WERI-Rb-1 (cell line): ENCODE measurements around the gene TEX10.

Experiments used
- DNase-seq: peaks from one replicate; pipeline ENCODE4 v3.0.0-alpha.2; 2020
- H3K27ac ChIP-seq: fragments of 250-450 bp; sonication (Bioruptor Pico); 2 replicates; pipeline ENCODE4 v1.5.1; 2020; ENCODE audit warnings: mild to moderate bottlenecking, moderate library complexity
- H3K27me3 ChIP-seq: fragments of 250-450 bp; sonication (Bioruptor Pico); 2 replicates; pipeline ENCODE4 v1.5.1; 2021; ENCODE audit warnings: mild to moderate bottlenecking, low read depth, moderate library complexity; ENCODE audit not compliant: insufficient read depth, severe bottlenecking
- H3K36me3 ChIP-seq: fragments of 250-450 bp; sonication (Bioruptor Pico); 2 replicates; pipeline ENCODE4 v1.5.1; 2020; ENCODE audit warnings: mild to moderate bottlenecking, moderate library complexity
- H3K4me3 ChIP-seq: 2 replicates; pipeline ENCODE4 v1.5.1; 2011; ENCODE audit warnings: low read depth, mild to moderate bottlenecking, control low read depth, low read length
- H3K9me3 ChIP-seq: fragments of 250-450 bp; sonication (Bioruptor Pico); 2 replicates; pipeline ENCODE4 v1.5.1; 2021; ENCODE audit warnings: mild to moderate bottlenecking, moderate library complexity; ENCODE audit not compliant: severe bottlenecking
- CTCF ChIP-seq: IDR thresholded peaks from 2 replicates; pipeline ENCODE4 v1.5.1; 2011; ENCODE audit warnings: low read depth, mild to moderate bottlenecking, control low read depth, inconsistent platforms, low read length

The TEX10 gene

GRCh38 chr9:100352727-100353505 is at the start of gene TEX10:
TSS of gene TEX10 (minus strand) at chr9:100352942. CDS start at chr9:100349363, 3,579 bp downstream.
- H3K36me3 ChIP-seq: peaks cover 8% of the 10 kb centered on the region
- H3K9me3 ChIP-seq: peaks cover 9% of the 10 kb centered on the region
- peak within 1 kb of the TSS; percentile 86 for H3K27ac ChIP-seq
- H3K27me3 ChIP-seq: no peaks in the 10 kb centered on the region
- peak; percentile 96 for DNase-seq
- TF ChIP-seq CTCF: no peak
- peak within 1 kb of the TSS; percentile 83 for H3K4me3 ChIP-seq

- H3K36me3 ChIP-seq: no peaks in the 10 kb centered on the region
- H3K4me3 ChIP-seq: no peak overlapping the region
- no peak overlapping the region for H3K27ac ChIP-seq
- no peaks in the 10 kb centered on the region for H3K9me3 ChIP-seq
- no peaks in the 10 kb centered on the region for H3K27me3 ChIP-seq
- no peak for DNase-seq
- TF ChIP-seq CTCF: no peak
Observed at GRCh38 chr9:100401042-100401441, 48.3 kb upstream of the TEX10 start.

- no peak for TF ChIP-seq CTCF
- peaks cover 2% of the 10 kb centered on the region for H3K9me3 ChIP-seq
- H3K36me3 ChIP-seq: no peaks in the 10 kb centered on the region
- no peak overlapping the region for H3K27ac ChIP-seq
- H3K27me3 ChIP-seq: no peaks in the 10 kb centered on the region
- H3K4me3 ChIP-seq: no peak overlapping the region
- DNase-seq: no peak
Observed at GRCh38 chr9:100397529-100398266, 45.0 kb upstream of the TEX10 start.

- DNase-seq: no peak
- Histone ChIP-seq H3K36me3 (no peaks in the 10 kb centered on the region), H3K4me3 (no peak overlapping the region), H3K27me3 (no peaks in the 10 kb centered on the region), H3K9me3 (peaks cover 2% of the 10 kb centered on the region), H3K27ac (no peak overlapping the region)
- TF ChIP-seq CTCF: no peak
Observed at GRCh38 chr9:100396769-100397168, 44.0 kb upstream of the TEX10 start.

- Histone ChIP-seq H3K9me3 (peaks cover 2% of the 10 kb centered on the region), H3K4me3 (no peak overlapping the region), H3K36me3 (no peaks in the 10 kb centered on the region), H3K27ac (no peak overlapping the region), H3K27me3 (no peaks in the 10 kb centered on the region)
- DNase-seq: no peak
- no peak for TF ChIP-seq CTCF
Observed at GRCh38 chr9:100394816-100395215, 42.1 kb upstream of the TEX10 start.
